Adrenal gland (tissue), 5 donors: ENCODE results near the gene SDR42E2.

Experiments used
- CTCF ChIP-seq, 6 experiments: fragments of 450-650 bp in 4 of 6; fragments of 200-600 bp in 2 of 6; sonication (generic) in 1 of 6; IDR thresholded peaks; 1 replicate in 5 of 6; 2 replicates in 1 of 6; pipeline versions ENCODE4 v1.5.1 to v1.8.0; 2016 to 2021; ENCODE audit warnings: antibody characterized with exemption in 6 of 6, mild to moderate bottlenecking in 2 of 6, moderate library complexity in 1 of 6
- POLR2A ChIP-seq, 2 donors: fragments of 450-650 bp; IDR thresholded peaks; one replicate each; pipeline ENCODE4 v1.6.1; 2017; ENCODE audit warnings: antibody characterized with exemption in 2 of 2, mild to moderate bottlenecking in 2 of 2, moderate library complexity in 1 of 2
- donor health status: DM: no; HTN: no; CAD: no.

- no peak for TF ChIP-seq POLR2A (IDR thresholded peaks at IDR 0.05)
- no peak for TF ChIP-seq CTCF (IDR thresholded peaks at IDR 0.05)
These were observed 57.7 kb downstream of the SDR42E2 start for GRCh38 chr16:22220069-22220440.
